ENCODE measurements around the gene LIFR.

Gene LIFR

GRCh38 chr5:38540314-38540713 lies 16.1 kb downstream of the LIFR start (continued):
- TF ChIP-seq GLI4 (tag by site-specific recombination; IDR thresholded peaks at IDR 0.05), result no peak
- TF ChIP-seq ZNF48 (tag by site-specific recombination; IDR thresholded peaks at IDR 0.05), result no peak
- TF ChIP-seq ZBTB21 (tag by site-specific recombination; IDR thresholded peaks at IDR 0.05), result no peak
- no peak for TF ChIP-seq ZNF580 (tag by site-specific recombination; IDR thresholded peaks at IDR 0.05)
- no peak for TF ChIP-seq ZFHX2 (tag by site-specific recombination; conservative IDR thresholded peaks at IDR 0.05)
- TF ChIP-seq ZFP41 (tag by site-specific recombination; IDR thresholded peaks at IDR 0.05; ENCODE audit: borderline replicate concordance), result no peak
- TF ChIP-seq ZNF518A (tag by site-specific recombination; conservative IDR thresholded peaks at IDR 0.05; ENCODE audit: low read depth), result no peak
- TF ChIP-seq ZNF704 (tag by site-specific recombination; IDR thresholded peaks at IDR 0.05), result no peak
- no peak for TF ChIP-seq ZNF148 (tag by site-specific recombination; IDR thresholded peaks at IDR 0.05; ENCODE audit: borderline replicate concordance)
- no peak for TF ChIP-seq OSR2 (tag by site-specific recombination; IDR thresholded peaks at IDR 0.05)

GRCh38 chr5:38538161-38538560 lies 18.3 kb downstream of the LIFR start:
- peaks cover 50% of the 10 kb centered on the region for H3K4me1 ChIP-seq (ENCODE audit: control insufficient read depth, insufficient read depth, low read length)
- H3K9me3 ChIP-seq (ENCODE audit: control insufficient read depth, insufficient read depth, low read depth, low read length), result no peaks in the 10 kb centered on the region
- ChIA-PET POLR2A (no interaction called here), CTCF (interaction anchor here (0.6 to 3.7 kb wide), 5 partner anchors 13 to 1813 kb away, joined by 3 to 19 read pairs (median 5); no protein-coding TSS in a partner anchor)
- no peak overlapping the region for H3K4me3 ChIP-seq (ENCODE audit: low read depth, low read length)
- H3K36me3 ChIP-seq (ENCODE audit: control insufficient read depth in 2 of 2, insufficient read depth in 1 of 2, low read length in 2 of 2), result no peaks in the 10 kb centered on the region
- no peak overlapping the region for H3K27ac ChIP-seq (ENCODE audit: extremely low read depth, low read depth, low read length)
- TF ChIP-seq IKZF3 (tag by site-specific recombination; IDR thresholded peaks at IDR 0.05), result peak; percentile 31; the same call in 1 of the 2 replicates
- TF ChIP-seq ZNF624 (tag by site-specific recombination; IDR thresholded peaks at IDR 0.05), result no peak

GRCh38 chr5:38537505-38537904 lies 18.9 kb downstream of the LIFR start:
- H3K9me3 ChIP-seq (ENCODE audit: control insufficient read depth, insufficient read depth, low read depth, low read length), result no peaks in the 10 kb centered on the region
- H3K4me1 ChIP-seq (ENCODE audit: control insufficient read depth, insufficient read depth, low read length), result peaks cover 54% of the 10 kb centered on the region
- no peak for TF ChIP-seq SCRT2 (tag by site-specific recombination; IDR thresholded peaks at IDR 0.05)
- no peak for TF ChIP-seq ZFP69B (tag by site-specific recombination; IDR thresholded peaks at IDR 0.05)
- no peak for TF ChIP-seq KLF9 (tag by site-specific recombination; IDR thresholded peaks at IDR 0.05; ENCODE audit: low read depth)
- peak; percentile 75; the same call in 1 of the 2 replicates for TF ChIP-seq PRDM1 (tag by site-specific recombination; IDR thresholded peaks at IDR 0.05)
- no peak for TF ChIP-seq BCL11B (tag by site-specific recombination; IDR thresholded peaks at IDR 0.05; ENCODE audit: low read depth)
- no peak overlapping the region for H3K4me3 ChIP-seq (ENCODE audit: low read depth, low read length)
- H3K36me3 ChIP-seq (ENCODE audit: control insufficient read depth in 2 of 2, insufficient read depth in 1 of 2, low read length in 2 of 2), result no peaks in the 10 kb centered on the region
- ChIA-PET POLR2A (no interaction called here), CTCF (interaction anchor here (0.6 to 1.5 kb wide), 3 partner anchors 13 to 1813 kb away, joined by 3 to 6 read pairs (median 5); no protein-coding TSS in a partner anchor)
- H3K27ac ChIP-seq (ENCODE audit: extremely low read depth, low read depth, low read length), result no peak overlapping the region
